B cell (primary cell): Measurements from ENCODE around the gene RPH3AL. TPM values are rescaled to one million over a fixed set of nuclear protein-coding genes. Genes with fewer than 3 reads are reported as not detected.

Source experiments
- ATAC-seq: fragments of 200-7000 bp; cut with Tn5 transposase; one replicate; pipeline ENCODE4 v1.10.0; 2021; ENCODE audit warnings: low read depth, mild to moderate bottlenecking, moderate number of reproducible peaks, moderate library complexity
- CTCF ChIA-PET: fragments of 350-600 bp; sonication (Branson Sonifier 250); formaldehyde crosslinking; loops from one replicate; lab custom pipeline; 2021; ENCODE audit warnings: antibody characterized with exemption, inconsistent platforms; lab: Charles Lee
- POLR2A ChIA-PET: fragments of 350-600 bp; sonication (Branson Sonifier 250); formaldehyde crosslinking; loops from one replicate; lab custom pipeline; 2021; ENCODE audit warnings: antibody characterized with exemption; lab: Charles Lee
- DNase-seq: peaks from one replicate; pipeline ENCODE4 v3.0.0; 2013
- H2AFZ ChIP-seq: 2 replicates; pipeline ENCODE4 v1.6.1; 2012; ENCODE audit warnings: mild to moderate bottlenecking, low read depth, low read length; ENCODE audit not compliant: insufficient read depth, poor library complexity, severe bottlenecking
- H3K27ac ChIP-seq, 2 donors: 1 replicate in 1 of 2; 2 replicates in 1 of 2; pipeline ENCODE4 v1.5.1; 2012 to 2013; ENCODE audit warnings: low read length in 2 of 2, mild to moderate bottlenecking in 2 of 2, moderate library complexity in 1 of 2
- H3K27me3 ChIP-seq, 4 experiments: fragments of 200-600 bp in 1 of 4; sonication (generic) in 1 of 4; replicated peaks in 1 of 4; 1 replicate in 2 of 4; 2 replicates in 2 of 4; pipeline versions ENCODE4 v1.6.1 to v1.7.0; 2013 to 2016; ENCODE audit warnings: low read length in 3 of 4, mild to moderate bottlenecking in 2 of 4, mixed read lengths in 1 of 4, moderate library complexity in 1 of 4; ENCODE audit not compliant: insufficient read depth in 4 of 4, control insufficient read depth in 3 of 4; ENCODE audit errors: control extremely low read depth in 1 of 4
- H3K36me3 ChIP-seq, 2 experiments: replicated peaks in 1 of 2; 1 replicate in 1 of 2; 2 replicates in 1 of 2; pipeline versions ENCODE4 v1.6.1 to v1.7.1; 2013; ENCODE audit warnings: low read length in 1 of 2; ENCODE audit not compliant: insufficient read depth in 2 of 2, control insufficient read depth in 1 of 2; ENCODE audit errors: control extremely low read depth in 1 of 2, extremely low read depth in 1 of 2
- H3K4me1 ChIP-seq, 2 donors: fragments of 200-600 bp in 1 of 2; sonication (generic) in 1 of 2; 1 replicate in 1 of 2; 2 replicates in 1 of 2; pipeline versions ENCODE4 v1.5.1 to v1.6.1; 2013 to 2017; ENCODE audit warnings: low read length in 2 of 2; ENCODE audit not compliant: control insufficient read depth in 2 of 2, insufficient read depth in 2 of 2
- H3K4me2 ChIP-seq: replicated peaks from 2 replicates; pipeline ENCODE3; 2012; ENCODE audit warnings: mild to moderate bottlenecking, low read depth, low read length; ENCODE audit not compliant: poor library complexity, severe bottlenecking
- H3K4me3 ChIP-seq, 5 experiments: fragments of 200-600 bp in 1 of 5; sonication (generic) in 1 of 5; 1 replicate in 3 of 5; 2 replicates in 2 of 5; pipeline versions ENCODE4 v1.5.1 to v1.7.0; 2011 to 2016; ENCODE audit warnings: low read length in 4 of 5, mild to moderate bottlenecking in 4 of 5, low read depth in 2 of 5, control low read depth in 1 of 5, moderate library complexity in 1 of 5; ENCODE audit not compliant: insufficient read depth in 1 of 5; ENCODE audit errors: control extremely low read depth in 1 of 5, extremely low read depth in 1 of 5
- H3K79me2 ChIP-seq: fragments of 200-600 bp; sonication (generic); one replicate; pipeline ENCODE4 v1.6.0; 2016; ENCODE audit warnings: low read length; ENCODE audit not compliant: control insufficient read depth, insufficient read depth
- H3K9ac ChIP-seq: fragments of 200-600 bp; sonication (generic); 2 replicates; pipeline ENCODE4 v1.6.1; 2017; ENCODE audit warnings: mild to moderate bottlenecking, low read length, moderate library complexity
- H3K9me3 ChIP-seq, 3 donors: one replicate each; pipeline versions ENCODE4 v1.6.1 to v1.7.1; 2013; ENCODE audit warnings: low read length in 2 of 3; ENCODE audit not compliant: control insufficient read depth in 2 of 3, insufficient read depth in 1 of 3; ENCODE audit errors: control extremely low read depth in 1 of 3
- H4K20me1 ChIP-seq: 2 replicates; pipeline ENCODE4 v1.6.0; 2012; ENCODE audit warnings: mild to moderate bottlenecking, low read length; ENCODE audit not compliant: insufficient read depth, control insufficient read depth, poor library complexity, severe bottlenecking
- H3K27ac Mint-ChIP-seq: one replicate; pipeline ENCODE4 v1.8.0; 2021; ENCODE audit warnings: mixed read lengths
- H3K27me3 Mint-ChIP-seq: one replicate; pipeline ENCODE4 v1.8.0; 2021; ENCODE audit warnings: mixed read lengths
- H3K4me1 Mint-ChIP-seq: one replicate; pipeline ENCODE4 v1.8.0; 2021; ENCODE audit warnings: mixed read lengths
- H3K4me3 Mint-ChIP-seq: one replicate; pipeline ENCODE4 v1.8.0; 2021; ENCODE audit warnings: mixed read lengths
- H3K9me3 Mint-ChIP-seq: one replicate; pipeline ENCODE4 v1.8.0; 2022; ENCODE audit warnings: mixed read lengths; ENCODE audit not compliant: insufficient read depth
- EZH2 ChIP-seq: IDR thresholded peaks from 2 replicates; pipeline ENCODE4 v1.6.1; 2012; ENCODE audit warnings: borderline replicate concordance, low read depth, mild to moderate bottlenecking, moderate library complexity, low read length; ENCODE audit not compliant: insufficient read depth, poor library complexity, severe bottlenecking
- WGBS: methylation state at CpG from one replicate; pipeline ENCODE4 v1.1.5; 2013; ENCODE audit warnings: missing lambda C conversion rate; ENCODE audit not compliant: insufficient coverage; 5-methylcytosine and 5-hydroxymethylcytosine counted together
- intact Hi-C: fragments of 100-400 bp; cut with micrococcal nuclease; formaldehyde crosslinking; loops from one replicate; pipeline ENCODE4 v1.10.0; 2022
- polyA plus RNA-seq: library from polyadenylated mRNA; depleted of rRNA; stranded (reverse); fragments of >200 nt; gene quantifications from 2 replicates; pipeline ENCODE4 v1.2.3, GENCODE V29; 2012
- total RNA-seq, 2 donors: library from RNA; stranded (reverse); fragments of 120-200 nt in 1 of 2; gene quantifications; 1 replicate in 1 of 2; 2 replicates in 1 of 2; pipeline versions ENCODE4 v1.2.3 to v1.2.4, GENCODE V29; 2013 to 2022
- TF ChIP-seq, protein P1 (sequence below): fragments of 200-600 bp; IDR thresholded peaks from one replicate; pipeline ENCODE4 v1.8.0; 2022; ENCODE audit warnings: antibody characterized with exemption, mild to moderate bottlenecking

The RPH3AL gene
- total and polyA plus RNA-seq, 2 donors (not counting 1 experiment from before 2014, with no cell fraction given): 10.8 to 13.3 TPM

- Histone ChIP-seq H2AFZ (no peak overlapping the region), H3K4me1 (no peaks in the 10 kb centered on the region), H3K9ac (no peak overlapping the region), H3K4me3 (no peak overlapping the region), H4K20me1 (no peaks in the 10 kb centered on the region), H3K27me3 (peaks cover 0 to 3% (median 0%) of the 10 kb centered on the region in 4 experiments), H3K9me3 (no peaks in the 10 kb centered on the region), H3K4me2 (no peak overlapping the region), H3K36me3 (no peaks in the 10 kb centered on the region), H3K79me2 (no peaks in the 10 kb centered on the region), H3K27ac (no peak overlapping the region)
- 80% methylated on average over 16 of the region's 16 CpGs for WGBS
- intact Hi-C loops: no loop called here
- peaks cover 10% of the 10 kb centered on the region for H3K27me3 Mint-ChIP-seq
- no peak for ATAC-seq
- TF ChIP-seq, protein P1, sequence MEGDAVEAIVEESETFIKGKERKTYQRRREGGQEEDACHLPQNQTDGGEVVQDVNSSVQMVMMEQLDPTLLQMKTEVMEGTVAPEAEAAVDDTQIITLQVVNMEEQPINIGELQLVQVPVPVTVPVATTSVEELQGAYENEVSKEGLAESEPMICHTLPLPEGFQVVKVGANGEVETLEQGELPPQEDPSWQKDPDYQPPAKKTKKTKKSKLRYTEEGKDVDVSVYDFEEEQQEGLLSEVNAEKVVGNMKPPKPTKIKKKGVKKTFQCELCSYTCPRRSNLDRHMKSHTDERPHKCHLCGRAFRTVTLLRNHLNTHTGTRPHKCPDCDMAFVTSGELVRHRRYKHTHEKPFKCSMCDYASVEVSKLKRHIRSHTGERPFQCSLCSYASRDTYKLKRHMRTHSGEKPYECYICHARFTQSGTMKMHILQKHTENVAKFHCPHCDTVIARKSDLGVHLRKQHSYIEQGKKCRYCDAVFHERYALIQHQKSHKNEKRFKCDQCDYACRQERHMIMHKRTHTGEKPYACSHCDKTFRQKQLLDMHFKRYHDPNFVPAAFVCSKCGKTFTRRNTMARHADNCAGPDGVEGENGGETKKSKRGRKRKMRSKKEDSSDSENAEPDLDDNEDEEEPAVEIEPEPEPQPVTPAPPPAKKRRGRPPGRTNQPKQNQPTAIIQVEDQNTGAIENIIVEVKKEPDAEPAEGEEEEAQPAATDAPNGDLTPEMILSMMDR: no peak
- H3K4me1 Mint-ChIP-seq: no peaks in the 10 kb centered on the region
- no peak for DNase-seq
- H3K4me3 Mint-ChIP-seq: no peak overlapping the region
- CTCF ChIA-PET: interaction anchor here (0.9 kb wide), 1 partner anchor 536 kb away, joined by 3 read pairs; no protein-coding TSS in a partner anchor
- POLR2A ChIA-PET: interaction anchor here (0.6 kb wide), 1 partner anchor 364 kb away, joined by 4 read pairs; no protein-coding TSS in a partner anchor
- no peak overlapping the region for H3K27ac Mint-ChIP-seq
- H3K9me3 Mint-ChIP-seq: no peaks in the 10 kb centered on the region
Observed at GRCh38 chr17:164303-165235, 188.0 kb downstream of the RPH3AL start.

GRCh38 chr17:163514-164098 lies 189.0 kb downstream of the RPH3AL start:
- Histone ChIP-seq H3K9ac (no peak overlapping the region), H3K4me1 (no peaks in the 10 kb centered on the region), H3K4me2 (no peak overlapping the region), H2AFZ (no peak overlapping the region), H4K20me1 (no peaks in the 10 kb centered on the region), H3K27ac (no peak overlapping the region), H3K36me3 (no peaks in the 10 kb centered on the region), H3K79me2 (no peaks in the 10 kb centered on the region), H3K9me3 (no peaks in the 10 kb centered on the region), H3K27me3 (peaks cover 0 to 3% (median 0%) of the 10 kb centered on the region in 4 experiments), H3K4me3 (no peak overlapping the region)
- POLR2A ChIA-PET: no interaction called here
- no peaks in the 10 kb centered on the region for H3K4me1 Mint-ChIP-seq
- TF ChIP-seq, protein P1: no peak
- TF ChIP-seq EZH2: no peak
- H3K27me3 Mint-ChIP-seq: peaks cover 10% of the 10 kb centered on the region
- WGBS: 82% methylated on average over 11 of the region's 11 CpGs
- intact Hi-C loops: no loop called here
- no peaks in the 10 kb centered on the region for H3K9me3 Mint-ChIP-seq
- no peak overlapping the region for H3K4me3 Mint-ChIP-seq
- ATAC-seq (no peak), DNase-seq (no peak)
- CTCF ChIA-PET: no interaction called here
- H3K27ac Mint-ChIP-seq: no peak overlapping the region
